ENCODE results near the gene METTL13.
A peak's percentile ranks its signal among the peaks of the same experiment; 100 is the strongest.

METTL13 gene

DNA sequence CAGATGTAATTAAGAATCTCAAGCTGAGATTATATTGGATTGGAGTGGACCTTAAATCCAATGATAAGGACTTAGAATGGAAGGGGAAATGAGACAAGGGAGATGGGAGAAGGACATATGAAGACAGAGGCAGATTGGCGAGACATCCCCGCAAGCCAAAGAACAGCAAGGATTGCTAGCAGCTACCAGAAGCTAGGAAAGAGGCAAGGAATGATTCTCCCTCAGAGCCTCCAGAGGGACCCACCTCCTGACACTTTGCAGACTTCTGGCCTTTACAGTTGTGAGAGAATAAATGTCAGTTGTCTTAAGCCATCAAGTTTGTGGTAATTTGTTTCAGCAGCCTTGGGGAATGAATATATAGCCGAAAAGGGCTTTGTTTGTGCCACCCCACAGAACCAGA is 20.7 kb downstream of the METTL13 start:
- Histone ChIP-seq H3K4me1 (ENCODE audit: control insufficient read depth, insufficient read depth, low read length, poor library complexity, severe bottlenecking) (peaks cover 3% of the 10 kb centered on the region), H3K27ac (ENCODE audit: low read depth, low read length, severe bottlenecking) (no peak overlapping the region), H3K9me3 (ENCODE audit: control insufficient read depth, low read length) (no peaks in the 10 kb centered on the region), H3K4me3 (ENCODE audit: extremely low read depth, insufficient read depth, low read length, poor library complexity, severe bottlenecking) (no peak overlapping the region), H3K36me3 (ENCODE audit: control insufficient read depth, insufficient read depth, low read length) (peaks cover 11% of the 10 kb centered on the region)
- 82 to 100% methylated on average over 2 of the region's 3 CpGs for WGBS, 2 experiments (ENCODE audit: insufficient coverage in 2 of 2)

DNA sequence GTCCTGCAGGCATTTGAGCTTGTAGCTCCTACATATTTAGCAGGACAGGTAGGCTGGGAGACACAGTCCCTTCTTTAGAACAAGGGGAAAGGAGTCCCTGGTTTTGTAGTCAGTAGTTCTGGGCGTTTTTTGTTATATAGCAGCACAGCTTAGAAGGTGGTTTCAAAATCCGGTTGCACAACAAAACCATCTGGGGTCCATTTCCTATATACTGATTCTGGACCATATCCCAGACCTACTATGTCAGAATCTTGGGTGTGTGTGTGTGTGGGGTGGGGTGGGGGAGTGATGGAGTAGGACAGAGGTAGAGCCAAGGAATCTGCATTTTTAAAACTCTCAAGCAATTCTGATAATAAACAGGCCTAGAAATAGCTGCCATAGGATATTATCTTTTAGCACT is 21.6 kb downstream of the METTL13 start:
- no CpG with 5 or more reads among the region's 2 CpGs for WGBS, 2 experiments (ENCODE audit: insufficient coverage in 2 of 2)
- Histone ChIP-seq H3K9me3 (ENCODE audit: control insufficient read depth, low read length) (no peaks in the 10 kb centered on the region), H3K27ac (ENCODE audit: low read depth, low read length, severe bottlenecking) (no peak overlapping the region), H3K36me3 (ENCODE audit: control insufficient read depth, insufficient read depth, low read length) (peaks cover 3% of the 10 kb centered on the region), H3K4me3 (ENCODE audit: extremely low read depth, insufficient read depth, low read length, poor library complexity, severe bottlenecking) (no peak overlapping the region), H3K4me1 (ENCODE audit: control insufficient read depth, insufficient read depth, low read length, poor library complexity, severe bottlenecking) (peaks cover 3% of the 10 kb centered on the region)

DNA sequence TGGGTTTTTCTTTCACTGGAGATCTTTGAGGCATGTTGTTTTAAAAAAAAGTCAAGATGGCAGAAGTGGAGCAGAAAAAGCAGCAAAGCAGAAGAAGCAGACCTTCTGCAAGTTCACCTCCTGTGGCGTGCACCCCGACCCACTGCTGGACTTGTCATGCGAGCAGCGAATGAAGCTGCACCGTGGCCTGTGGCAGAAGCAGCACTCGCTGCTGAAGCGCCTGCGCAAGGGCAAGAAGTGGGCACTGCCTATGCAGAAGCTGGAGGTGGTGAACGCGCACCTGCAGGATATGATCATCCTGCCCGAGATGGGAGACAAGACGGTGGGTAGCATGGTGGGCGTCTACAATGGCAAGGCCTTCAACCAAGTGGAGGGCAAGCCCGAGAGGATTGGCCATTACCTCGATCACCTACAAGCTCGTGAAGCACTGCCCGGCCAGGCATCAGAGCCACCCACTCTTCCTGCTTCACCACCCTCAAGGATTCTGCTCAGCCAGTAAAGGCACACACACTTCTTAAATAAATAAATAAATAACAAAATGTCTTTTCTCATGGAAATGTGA is 22.1 kb downstream of the METTL13 start:
- H3K36me3 ChIP-seq (ENCODE audit: control insufficient read depth, insufficient read depth, low read length): no peaks in the 10 kb centered on the region
- H3K9me3 ChIP-seq (ENCODE audit: control insufficient read depth, low read length): no peaks in the 10 kb centered on the region
- WGBS, 2 experiments (ENCODE audit: insufficient coverage in 2 of 2): 94 to 95% methylated on average over 15 to 16 of the region's 17 CpGs
- no peak overlapping the region for H3K4me3 ChIP-seq (ENCODE audit: extremely low read depth, insufficient read depth, low read length, poor library complexity, severe bottlenecking)
- H3K27ac ChIP-seq (ENCODE audit: low read depth, low read length, severe bottlenecking): no peak overlapping the region
- H3K4me1 ChIP-seq (ENCODE audit: control insufficient read depth, insufficient read depth, low read length, poor library complexity, severe bottlenecking): peaks cover 3% of the 10 kb centered on the region

DNA sequence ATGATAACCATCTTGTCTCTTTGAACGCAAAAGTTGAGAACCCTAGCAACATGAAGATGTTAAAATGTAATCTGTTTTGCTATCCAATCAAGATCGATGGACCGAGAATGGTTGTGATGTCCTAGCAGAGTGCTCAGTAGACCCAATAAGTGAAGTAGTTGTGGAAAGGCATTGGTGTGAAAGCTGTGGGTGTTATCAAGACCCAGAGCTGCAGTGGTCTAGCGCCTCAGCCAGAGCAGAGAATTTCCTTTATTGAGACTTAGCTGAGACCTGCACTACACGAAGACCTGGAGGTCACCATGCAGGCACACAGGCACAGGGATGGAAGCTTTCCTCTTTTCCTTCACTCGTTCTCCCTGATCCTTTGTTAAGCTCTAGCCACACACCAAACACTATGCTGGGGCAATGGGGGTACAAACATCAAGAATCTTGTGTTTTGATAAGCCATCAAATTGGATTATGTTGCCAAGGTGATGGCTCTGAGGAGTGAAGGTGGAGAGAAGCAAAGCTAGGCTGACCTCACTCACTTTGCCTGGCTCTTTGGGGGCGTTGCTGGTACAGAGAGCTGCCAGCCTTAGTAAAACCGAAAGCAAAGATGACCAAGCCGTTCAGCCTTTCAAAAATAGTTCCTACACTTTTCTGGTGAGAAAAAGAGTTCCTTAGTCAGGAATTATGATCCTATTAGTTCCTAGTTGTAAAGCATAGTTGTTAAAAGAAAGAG is 24.1 kb downstream of the METTL13 start:
- peaks cover 3% of the 10 kb centered on the region for H3K4me1 ChIP-seq (ENCODE audit: control insufficient read depth, insufficient read depth, low read length, poor library complexity, severe bottlenecking)
- H3K9me3 ChIP-seq (ENCODE audit: control insufficient read depth, low read length): no peaks in the 10 kb centered on the region
- no peak overlapping the region for H3K4me3 ChIP-seq (ENCODE audit: extremely low read depth, insufficient read depth, low read length, poor library complexity, severe bottlenecking)
- H3K36me3 ChIP-seq (ENCODE audit: control insufficient read depth, insufficient read depth, low read length): no peaks in the 10 kb centered on the region
- no peak overlapping the region for H3K27ac ChIP-seq (ENCODE audit: low read depth, low read length, severe bottlenecking)
- WGBS, 2 experiments (ENCODE audit: insufficient coverage in 2 of 2): 87 to 94% methylated on average over 5 to 6 of the region's 9 CpGs

DNA sequence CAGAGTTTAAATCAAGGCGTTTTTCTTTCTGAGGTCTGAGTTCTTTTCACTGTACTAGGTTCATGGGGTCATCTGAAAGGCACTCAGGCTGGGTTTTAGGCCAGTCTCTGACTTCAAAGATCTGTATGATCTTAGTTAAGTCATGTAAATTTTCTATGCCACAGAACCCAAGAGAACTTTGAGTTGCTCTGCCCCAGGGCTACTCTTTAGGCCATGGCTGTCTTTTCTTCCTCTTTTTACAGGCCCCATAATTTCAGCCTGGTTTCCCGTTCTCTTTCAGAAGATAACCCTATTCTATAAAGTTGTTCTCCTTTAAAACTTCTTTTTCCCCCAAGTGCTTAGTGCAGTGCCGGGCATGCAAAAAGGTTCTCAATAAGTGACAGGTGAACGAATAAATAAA is 26.1 kb downstream of the METTL13 start:
- H3K9me3 ChIP-seq (ENCODE audit: control insufficient read depth, low read length): no peaks in the 10 kb centered on the region
- H3K27ac ChIP-seq (ENCODE audit: low read depth, low read length, severe bottlenecking): no peak overlapping the region
- no peaks in the 10 kb centered on the region for H3K36me3 ChIP-seq (ENCODE audit: control insufficient read depth, insufficient read depth, low read length)
- H3K4me3 ChIP-seq (ENCODE audit: extremely low read depth, insufficient read depth, low read length, poor library complexity, severe bottlenecking): no peak overlapping the region
- WGBS, 2 experiments (ENCODE audit: insufficient coverage in 2 of 2): 85% methylated on average over 4 of the region's 4 CpGs; no CpG with 5 or more reads in 1 of the 2 experiments
- H3K4me1 ChIP-seq (ENCODE audit: control insufficient read depth, insufficient read depth, low read length, poor library complexity, severe bottlenecking): no peaks in the 10 kb centered on the region

DNA sequence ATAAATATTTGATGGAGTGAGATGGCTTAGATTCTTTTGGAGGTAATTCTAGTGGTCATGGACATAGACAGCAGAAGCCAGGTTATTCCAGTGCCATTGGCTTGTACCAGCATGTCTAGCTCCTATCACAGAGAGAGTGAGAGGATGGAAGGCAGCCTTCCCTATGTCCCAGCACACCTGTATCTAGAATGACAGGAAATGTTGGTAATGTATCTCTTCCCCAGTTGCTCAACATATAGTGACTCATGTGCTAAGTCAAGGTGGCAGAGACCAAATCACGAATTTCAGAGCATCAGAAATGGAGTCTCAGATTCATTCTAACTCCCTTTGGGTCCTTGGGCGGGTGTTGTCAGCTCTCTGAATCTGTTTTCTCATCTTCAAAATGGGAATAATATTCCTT is 28.4 kb downstream of the METTL13 start:
- no peak overlapping the region for H3K27ac ChIP-seq (ENCODE audit: low read depth, low read length, severe bottlenecking)
- H3K4me1 ChIP-seq (ENCODE audit: control insufficient read depth, insufficient read depth, low read length, poor library complexity, severe bottlenecking): no peaks in the 10 kb centered on the region
- 67 to 90% methylated on average over 1 of the region's 2 CpGs for WGBS, 2 experiments (ENCODE audit: insufficient coverage in 2 of 2)
- no peaks in the 10 kb centered on the region for H3K36me3 ChIP-seq (ENCODE audit: control insufficient read depth, insufficient read depth, low read length)
- H3K4me3 ChIP-seq (ENCODE audit: extremely low read depth, insufficient read depth, low read length, poor library complexity, severe bottlenecking): no peak overlapping the region
- no peaks in the 10 kb centered on the region for H3K9me3 ChIP-seq (ENCODE audit: control insufficient read depth, low read length)

DNA sequence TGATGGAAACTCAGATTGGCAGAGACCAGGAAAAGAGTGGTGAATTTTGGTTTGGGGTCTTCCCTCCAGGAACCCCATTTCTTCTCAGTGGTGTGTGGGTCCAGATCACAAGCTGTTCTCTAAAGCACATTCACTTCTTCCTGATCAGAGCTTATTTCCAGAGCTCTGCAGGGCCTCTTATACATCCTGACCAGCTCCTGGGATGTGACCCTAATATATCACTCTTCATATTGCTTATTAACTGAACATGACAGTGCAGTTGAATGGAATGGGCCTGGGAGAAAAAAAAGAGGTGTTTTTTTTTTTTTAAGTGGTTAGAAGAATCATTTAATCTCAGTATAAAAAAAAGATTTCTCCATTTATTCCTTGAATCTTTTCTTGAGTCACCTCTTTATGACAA is 30.2 kb downstream of the METTL13 start:
- Histone ChIP-seq H3K9me3 (ENCODE audit: control insufficient read depth, low read length) (no peaks in the 10 kb centered on the region), H3K27ac (ENCODE audit: low read depth, low read length, severe bottlenecking) (no peak overlapping the region), H3K4me3 (ENCODE audit: extremely low read depth, insufficient read depth, low read length, poor library complexity, severe bottlenecking) (no peak overlapping the region), H3K4me1 (ENCODE audit: control insufficient read depth, insufficient read depth, low read length, poor library complexity, severe bottlenecking) (no peaks in the 10 kb centered on the region), H3K36me3 (ENCODE audit: control insufficient read depth, insufficient read depth, low read length) (no peaks in the 10 kb centered on the region)

DNA sequence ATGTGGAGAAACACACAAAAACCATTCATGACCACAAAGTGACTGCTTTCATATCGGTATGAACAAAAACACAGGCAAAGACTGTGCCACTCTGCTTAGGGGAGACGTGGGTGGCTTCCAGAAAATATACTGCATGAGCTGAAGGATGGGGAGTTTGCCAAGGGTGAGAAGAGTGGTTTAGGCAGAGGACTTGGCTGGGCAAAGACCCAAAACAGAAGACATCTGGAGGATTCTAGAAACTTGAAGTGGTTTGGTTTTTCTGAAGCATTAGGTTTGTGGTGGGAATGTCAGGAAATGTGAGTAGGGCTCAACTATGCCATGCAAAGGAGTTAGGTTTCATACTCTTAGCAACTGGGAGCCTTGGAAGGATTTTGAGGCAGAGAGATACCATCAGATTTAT is 33.2 kb downstream of the METTL13 start:
- Histone ChIP-seq H3K4me1 (ENCODE audit: control insufficient read depth, insufficient read depth, low read length, poor library complexity, severe bottlenecking) (peaks cover 15% of the 10 kb centered on the region), H3K27ac (ENCODE audit: low read depth, low read length, severe bottlenecking) (no peak overlapping the region), H3K36me3 (ENCODE audit: control insufficient read depth, insufficient read depth, low read length) (no peaks in the 10 kb centered on the region), H3K9me3 (ENCODE audit: control insufficient read depth, low read length) (no peaks in the 10 kb centered on the region), H3K4me3 (ENCODE audit: extremely low read depth, insufficient read depth, low read length, poor library complexity, severe bottlenecking) (no peak overlapping the region)
- WGBS, 2 experiments (ENCODE audit: insufficient coverage in 2 of 2): 100% methylated on average over 2 of the region's 2 CpGs

DNA sequence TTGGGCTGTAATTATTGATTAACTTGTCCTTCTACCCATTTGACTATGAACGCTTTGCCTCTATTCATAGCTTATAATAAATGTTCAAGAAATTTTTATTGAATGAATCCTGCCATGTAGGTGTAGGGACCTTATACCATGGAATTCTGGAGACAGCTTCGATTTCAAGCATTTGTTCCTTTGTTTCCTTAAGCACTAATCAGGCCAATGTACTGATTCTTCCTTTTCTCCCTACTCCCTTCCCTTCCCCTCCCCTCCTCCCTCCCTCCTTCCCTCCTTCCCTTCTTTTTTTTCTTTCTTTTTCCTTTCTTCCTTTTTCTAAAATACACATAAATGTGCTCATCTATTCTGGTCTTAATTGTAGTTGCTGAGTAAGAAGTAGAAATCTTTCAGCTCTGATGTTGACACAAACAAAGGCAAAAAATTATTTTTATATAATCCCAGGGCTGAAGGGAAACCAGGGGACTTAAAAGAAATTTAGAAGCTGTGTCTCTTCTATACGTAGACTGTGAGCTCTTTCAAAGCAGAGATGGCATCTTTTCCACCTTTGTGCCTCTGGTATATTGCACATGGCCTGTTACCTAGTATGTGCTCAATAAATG is 34.9 kb downstream of the METTL13 start:
- H3K36me3 ChIP-seq (ENCODE audit: control insufficient read depth, insufficient read depth, low read length): no peaks in the 10 kb centered on the region
- no peak overlapping the region for H3K27ac ChIP-seq (ENCODE audit: low read depth, low read length, severe bottlenecking)
- H3K4me1 ChIP-seq (ENCODE audit: control insufficient read depth, insufficient read depth, low read length, poor library complexity, severe bottlenecking): peaks cover 15% of the 10 kb centered on the region
- H3K9me3 ChIP-seq (ENCODE audit: control insufficient read depth, low read length): no peaks in the 10 kb centered on the region
- WGBS, 2 experiments (ENCODE audit: insufficient coverage in 2 of 2): 76 to 86% methylated on average over 1 to 2 of the region's 3 CpGs
- no peak overlapping the region for H3K4me3 ChIP-seq (ENCODE audit: extremely low read depth, insufficient read depth, low read length, poor library complexity, severe bottlenecking)

DNA sequence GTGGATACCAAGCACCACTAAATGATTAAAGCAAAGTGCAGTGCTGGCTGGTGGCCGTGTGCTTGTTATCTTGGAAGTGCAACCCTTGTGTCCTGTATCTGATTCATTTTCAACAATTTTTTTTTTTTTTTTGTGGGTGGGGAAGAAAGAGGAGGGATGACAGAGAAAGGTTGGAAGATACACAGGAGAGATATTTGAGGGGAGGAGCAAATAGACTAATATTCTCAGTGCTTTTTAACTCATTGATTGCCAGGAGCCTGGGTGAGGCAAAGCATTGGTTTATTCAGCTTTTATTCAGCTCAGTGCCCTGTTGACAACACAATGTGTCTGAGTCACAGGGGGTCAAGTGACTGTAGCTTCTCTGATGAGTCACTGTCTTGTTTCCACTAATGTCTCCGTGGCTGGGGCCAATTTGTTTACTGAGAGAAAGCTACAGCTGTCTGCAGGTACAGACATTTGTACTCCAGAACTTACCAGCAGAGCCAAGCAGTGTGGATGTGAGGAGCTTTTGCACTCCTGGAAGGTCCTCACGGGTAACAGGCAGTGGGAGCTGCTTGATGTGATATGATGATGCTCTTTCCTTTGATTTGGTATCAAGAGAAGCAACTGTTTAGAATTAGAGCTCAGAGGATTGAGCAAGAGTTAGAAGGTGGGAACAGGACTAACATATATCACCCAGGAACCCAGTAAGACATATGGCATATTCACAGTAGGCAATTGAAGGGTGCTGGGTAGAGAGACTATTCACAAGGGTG is 36.2 kb downstream of the METTL13 start:
- Histone ChIP-seq H3K36me3 (ENCODE audit: control insufficient read depth, insufficient read depth, low read length) (no peaks in the 10 kb centered on the region), H3K27ac (ENCODE audit: low read depth, low read length, severe bottlenecking) (peak overlapping the region; percentile 68), H3K9me3 (ENCODE audit: control insufficient read depth, low read length) (no peaks in the 10 kb centered on the region), H3K4me1 (ENCODE audit: control insufficient read depth, insufficient read depth, low read length, poor library complexity, severe bottlenecking) (peaks cover 15% of the 10 kb centered on the region), H3K4me3 (ENCODE audit: extremely low read depth, insufficient read depth, low read length, poor library complexity, severe bottlenecking) (no peak overlapping the region)
- WGBS, 2 experiments (ENCODE audit: insufficient coverage in 2 of 2): 0% methylated on average over 1 to 2 of the region's 3 CpGs

All from mesodermal cell (in vitro differentiated cells).